HEK293 (cell line): ENCODE results near the gene ANKRD52.

Source experiments
- FEZF1 ChIP-seq: fragments of 450-650 bp; formaldehyde crosslinking; IDR thresholded peaks from 2 replicates; pipeline ENCODE4 v1.5.1; 2016; ENCODE audit warnings: missing biosample characterization, missing genetic modification characterization
- KLF16 ChIP-seq: fragments of 450-650 bp; formaldehyde crosslinking; IDR thresholded peaks from 2 replicates; pipeline ENCODE4 v1.5.1; 2017; ENCODE audit warnings: missing biosample characterization, missing genetic modification characterization
- KLF17 ChIP-seq: fragments of 450-650 bp; formaldehyde crosslinking; IDR thresholded peaks from 2 replicates; pipeline ENCODE4 v1.5.1; 2016; ENCODE audit warnings: missing biosample characterization, missing genetic modification characterization
- KLF9 ChIP-seq: fragments of 450-650 bp; formaldehyde crosslinking; IDR thresholded peaks from 2 replicates; pipeline ENCODE4 v1.5.1; 2016; ENCODE audit warnings: missing biosample characterization, missing genetic modification characterization, low read depth
- MEIS1 ChIP-seq: sonication (generic); formaldehyde crosslinking; IDR thresholded peaks from 2 replicates; pipeline ENCODE4 v1.8.1; 2022; ENCODE audit warnings: missing genetic modification reagents, mild to moderate bottlenecking, borderline replicate concordance
- OVOL3 ChIP-seq: fragments of 450-650 bp; formaldehyde crosslinking; IDR thresholded peaks from 2 replicates; pipeline ENCODE4 v1.5.1; 2016; ENCODE audit warnings: missing biosample characterization, missing genetic modification characterization
- ZBTB48 ChIP-seq: fragments of 450-650 bp; formaldehyde crosslinking; IDR thresholded peaks from 2 replicates; pipeline ENCODE4 v1.5.1; 2016; ENCODE audit warnings: missing biosample characterization, missing genetic modification characterization
- ZNF121 ChIP-seq: fragments of 450-650 bp; formaldehyde crosslinking; IDR thresholded peaks from 2 replicates; pipeline ENCODE4 v1.5.1; 2016; ENCODE audit warnings: missing biosample characterization, missing genetic modification characterization
- ZNF19 ChIP-seq: fragments of 450-650 bp; formaldehyde crosslinking; IDR thresholded peaks from 2 replicates; pipeline ENCODE4; 2016; ENCODE audit warnings: missing biosample characterization, missing genetic modification characterization, low read depth
- ZNF202 ChIP-seq: fragments of 450-650 bp; formaldehyde crosslinking; IDR thresholded peaks from 2 replicates; pipeline ENCODE4 v1.5.1; 2016; ENCODE audit warnings: missing biosample characterization, missing genetic modification characterization, borderline replicate concordance
- ZNF223 ChIP-seq: fragments of 450-650 bp; formaldehyde crosslinking; IDR thresholded peaks from 2 replicates; pipeline ENCODE4 v1.5.1; 2016; ENCODE audit warnings: missing biosample characterization, missing genetic modification characterization
- ZNF23 ChIP-seq: fragments of 450-650 bp; formaldehyde crosslinking; IDR thresholded peaks from 2 replicates; pipeline ENCODE4 v1.5.1; 2016; ENCODE audit warnings: missing biosample characterization, missing genetic modification characterization, borderline replicate concordance
- ZNF274 ChIP-seq, 2 experiments: fragments of 200-500 bp in 1 of 2; fragments of 450-650 bp in 1 of 2; sonication (Bioruptor generic) in 1 of 2; formaldehyde crosslinking in 1 of 2; IDR thresholded peaks; 2 replicates each; pipeline versions ENCODE4 v1.5.1 to v1.6.1; 2014 to 2016; ENCODE audit warnings: borderline replicate concordance in 1 of 2, inconsistent platforms in 1 of 2, low read length in 1 of 2, missing biosample characterization in 1 of 2, missing genetic modification characterization in 1 of 2
- ZNF280D ChIP-seq: fragments of 450-650 bp; formaldehyde crosslinking; IDR thresholded peaks from 2 replicates; pipeline ENCODE4 v1.5.1; 2016; ENCODE audit warnings: missing biosample characterization, missing genetic modification characterization
- ZNF335 ChIP-seq: fragments of 450-650 bp; formaldehyde crosslinking; conservative IDR thresholded peaks from 2 replicates; pipeline ENCODE4 v1.5.1; 2016; ENCODE audit warnings: missing biosample characterization, missing genetic modification characterization
- ZNF362 ChIP-seq: fragments of 450-650 bp; formaldehyde crosslinking; IDR thresholded peaks from 2 replicates; pipeline ENCODE4 v1.5.1; 2016; ENCODE audit warnings: missing biosample characterization, missing genetic modification characterization
- ZNF366 ChIP-seq: fragments of 450-650 bp; formaldehyde crosslinking; conservative IDR thresholded peaks from 2 replicates; pipeline ENCODE4 v1.5.1; 2016; ENCODE audit warnings: missing biosample characterization, missing genetic modification characterization
- ZNF416 ChIP-seq: fragments of 450-650 bp; formaldehyde crosslinking; IDR thresholded peaks from 2 replicates; pipeline ENCODE4 v1.5.1; 2016; ENCODE audit warnings: missing biosample characterization, missing genetic modification characterization
- ZNF449 ChIP-seq: fragments of 450-650 bp; formaldehyde crosslinking; IDR thresholded peaks from 2 replicates; pipeline ENCODE4 v1.5.1; 2017; ENCODE audit warnings: missing biosample characterization, mild to moderate bottlenecking, missing genetic modification characterization, moderate library complexity
- ZNF501 ChIP-seq: fragments of 450-650 bp; formaldehyde crosslinking; IDR thresholded peaks from 2 replicates; pipeline ENCODE4 v1.5.1; 2016; ENCODE audit warnings: missing biosample characterization, missing genetic modification characterization
- ZNF521 ChIP-seq: fragments of 450-650 bp; formaldehyde crosslinking; IDR thresholded peaks from 2 replicates; pipeline ENCODE4 v1.5.1; 2017; ENCODE audit warnings: missing biosample characterization, mild to moderate bottlenecking, missing genetic modification characterization
- ZNF571 ChIP-seq: fragments of 450-650 bp; formaldehyde crosslinking; IDR thresholded peaks from 2 replicates; pipeline ENCODE4 v1.5.0; 2017; ENCODE audit warnings: missing biosample characterization, missing genetic modification characterization
- ZNF639 ChIP-seq: fragments of 450-650 bp; formaldehyde crosslinking; IDR thresholded peaks from 2 replicates; pipeline ENCODE4 v1.5.1; 2016; ENCODE audit warnings: missing biosample characterization, missing genetic modification characterization
- ZNF701 ChIP-seq: fragments of 450-650 bp; formaldehyde crosslinking; IDR thresholded peaks from 2 replicates; pipeline ENCODE4 v1.5.1; 2016; ENCODE audit warnings: missing biosample characterization, missing genetic modification characterization
- ZNF747 ChIP-seq: fragments of 450-650 bp; formaldehyde crosslinking; IDR thresholded peaks from 2 replicates; pipeline ENCODE4 v1.5.1; 2016; ENCODE audit warnings: missing biosample characterization, missing genetic modification characterization
- ZNF768 ChIP-seq: fragments of 450-650 bp; formaldehyde crosslinking; IDR thresholded peaks from 2 replicates; pipeline ENCODE4 v1.5.1; 2018; ENCODE audit warnings: missing biosample characterization, mild to moderate bottlenecking, missing genetic modification characterization
- ZNF785 ChIP-seq: fragments of 450-650 bp; formaldehyde crosslinking; IDR thresholded peaks from 2 replicates; pipeline ENCODE4 v1.5.1; 2016; ENCODE audit warnings: missing biosample characterization, missing genetic modification characterization
- ZNF830 ChIP-seq: fragments of 450-650 bp; IDR thresholded peaks from 2 replicates; pipeline ENCODE4 v1.5.0; 2018; ENCODE audit warnings: missing biosample characterization, missing genetic modification characterization, low read depth, mild to moderate bottlenecking, moderate library complexity
- ZNF837 ChIP-seq: fragments of 450-650 bp; formaldehyde crosslinking; IDR thresholded peaks from 2 replicates; pipeline ENCODE4 v1.5.1; 2016; ENCODE audit warnings: missing biosample characterization, missing genetic modification characterization
- ZSCAN16 ChIP-seq: fragments of 450-650 bp; formaldehyde crosslinking; IDR thresholded peaks from 2 replicates; pipeline ENCODE4 v1.5.1; 2016; ENCODE audit warnings: missing biosample characterization, missing genetic modification characterization
- ZSCAN18 ChIP-seq: fragments of 450-650 bp; formaldehyde crosslinking; IDR thresholded peaks from 2 replicates; pipeline ENCODE4 v1.5.1; 2016; ENCODE audit warnings: missing biosample characterization, missing genetic modification characterization

Gene ANKRD52

GRCh38 chr12:56189918-56190694, 68.1 kb downstream of the ANKRD52 start (continued):
- TF ChIP-seq ZNF639 (tag by site-specific recombination), result peak; percentile 93
- no peak for TF ChIP-seq ZNF701 (tag by site-specific recombination)
- no peak for TF ChIP-seq ZNF416 (tag by site-specific recombination)
- peak; percentile 20 for TF ChIP-seq ZBTB48 (tag by site-specific recombination)
- peak; percentile 96 for TF ChIP-seq ZNF335 (tag by site-specific recombination)
- TF ChIP-seq ZSCAN18 (tag by site-specific recombination), result peak; percentile 90
- TF ChIP-seq ZNF121 (tag by site-specific recombination), result peak; percentile 99
- no peak for TF ChIP-seq ZNF571 (tag by site-specific recombination)
- TF ChIP-seq KLF16, result peak; percentile 52; the same call in 1 of the 2 replicates
- peak; percentile 62; the same call in 1 of the 2 replicates for TF ChIP-seq ZNF280D (tag by site-specific recombination)
- TF ChIP-seq ZNF521 (tag by site-specific recombination), result no peak
- no peak for TF ChIP-seq ZNF274 (IDR thresholded peaks at IDR 0.05; ENCODE audit: low read length)
- no peak for TF ChIP-seq ZNF274 (tag by site-specific recombination; IDR thresholded peaks at IDR 0.05; ENCODE audit: borderline replicate concordance)
- TF ChIP-seq ZNF747 (tag by site-specific recombination), result no peak
- no peak for TF ChIP-seq ZNF223 (tag by site-specific recombination)
- TF ChIP-seq ZNF23 (tag by site-specific recombination), result no peak
- TF ChIP-seq ZNF830, result no peak
- no peak for TF ChIP-seq ZNF449 (tag by site-specific recombination)
- TF ChIP-seq ZNF19 (tag by site-specific recombination), result no peak
- TF ChIP-seq ZNF768, result no peak
- TF ChIP-seq ZNF202, result no peak
- TF ChIP-seq KLF9 (tag by site-specific recombination), result 0 out of 2 replicates have a peak, but pooled peaks have one; percentile 20
- no peak; the same call in 1 of the 2 replicates for TF ChIP-seq FEZF1 (tag by site-specific recombination)
- TF ChIP-seq ZNF837, result no peak
- no peak for TF ChIP-seq ZNF785 (tag by site-specific recombination)
- peak; percentile 36; the same call in 1 of the 2 replicates for TF ChIP-seq OVOL3 (tag by site-specific recombination)
- peak; percentile 82 for TF ChIP-seq KLF17 (tag by site-specific recombination)
- peak; percentile 96 for TF ChIP-seq ZNF362
- TF ChIP-seq ZNF501 (tag by site-specific recombination), result peak; percentile 94
- peak; percentile 84 for TF ChIP-seq ZNF366 (tag by site-specific recombination)
- TF ChIP-seq MEIS1 (CRISPR knock-in tag), result no peak
- no peak for TF ChIP-seq ZSCAN16 (tag by site-specific recombination)
